HG02943 (cell line): Measurements from ENCODE around the gene L3MBTL4.

Experiments used
- ATAC-seq: cut with Tn5 transposase; IDR thresholded peaks from one replicate; pipeline ENCODE4 v1.9.1; 2021; ENCODE audit warnings: mild to moderate bottlenecking, low read depth, moderate library complexity; ENCODE audit not compliant: unreplicated experiment

Gene L3MBTL4

GRCh38 chr18:6257950-6258349 is 156.8 kb downstream of the L3MBTL4 start:
- no peak for ATAC-seq

- no peak for ATAC-seq
Measured at GRCh38 chr18:6256521-6256920, 158.2 kb downstream of the L3MBTL4 start.

DNA sequence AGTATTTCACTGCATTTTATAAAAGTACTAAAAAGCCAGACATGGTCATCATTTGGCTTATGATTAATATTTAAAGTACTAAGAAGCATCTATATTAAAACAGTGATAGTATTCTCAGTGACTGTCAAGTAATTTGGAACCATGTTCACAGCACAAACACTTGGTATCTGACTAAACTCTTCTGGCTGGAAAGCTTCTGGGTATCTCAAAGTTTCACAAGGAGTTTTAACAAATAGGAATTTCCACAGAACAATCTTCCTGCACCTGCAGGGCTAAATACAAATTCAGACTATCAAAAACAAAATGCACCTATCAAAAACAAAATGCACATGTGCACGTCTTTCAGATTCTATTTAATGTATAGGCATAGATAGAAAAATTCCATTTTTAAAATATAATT is 158.8 kb downstream of the L3MBTL4 start:
- ATAC-seq, result no peak

- no peak for ATAC-seq
Measured at GRCh38 chr18:6255116-6255705, 159.5 kb downstream of the L3MBTL4 start.

- ATAC-seq, result no peak
Measured at GRCh38 chr18:6254456-6254855, 160.3 kb downstream of the L3MBTL4 start.

GRCh38 chr18:6251084-6251483 is 163.6 kb downstream of the L3MBTL4 start:
- ATAC-seq, result no peak

- no peak for ATAC-seq
Measured at GRCh38 chr18:6249788-6250187, 164.9 kb downstream of the L3MBTL4 start.

DNA sequence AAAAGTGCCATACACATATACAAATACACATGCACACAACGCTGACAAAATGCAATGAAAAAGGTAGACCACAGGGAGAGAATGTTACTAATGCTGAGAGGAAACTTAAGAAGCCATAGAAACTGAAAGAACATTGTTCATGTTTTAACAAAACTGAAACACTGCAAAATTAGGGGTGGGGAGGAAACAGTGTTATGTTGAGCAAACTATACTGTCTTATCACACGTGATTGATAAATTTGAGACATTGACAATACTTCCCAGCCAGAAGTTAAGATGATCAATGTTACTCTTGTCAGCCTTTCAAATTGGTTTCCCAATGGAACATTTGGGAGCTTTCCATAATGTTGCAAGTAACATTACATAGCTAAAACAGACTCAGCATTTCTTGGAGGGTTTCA is 165.5 kb downstream of the L3MBTL4 start:
- peak; percentile 90 for ATAC-seq

DNA sequence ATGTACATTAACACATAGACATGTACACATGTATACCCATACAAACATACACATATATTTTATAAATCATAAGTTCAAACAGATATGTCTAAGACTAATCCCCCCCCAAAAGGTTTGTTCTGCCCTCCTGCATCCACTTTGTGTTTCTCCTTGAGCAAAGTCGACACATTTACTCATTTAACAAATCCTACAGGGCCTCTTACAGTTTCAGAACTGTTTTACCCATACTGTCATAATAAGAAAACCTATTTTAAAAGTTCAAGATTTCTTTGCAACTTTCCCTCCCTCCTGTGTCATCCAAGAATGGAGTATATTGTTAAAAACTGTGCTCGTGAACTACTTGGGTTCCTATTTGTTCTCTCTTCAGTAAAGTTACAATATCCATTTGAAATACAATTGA is 166.7 kb downstream of the L3MBTL4 start:
- no peak for ATAC-seq

GRCh38 chr18:6242004-6242403 is 172.7 kb downstream of the L3MBTL4 start:
- ATAC-seq, result no peak

DNA sequence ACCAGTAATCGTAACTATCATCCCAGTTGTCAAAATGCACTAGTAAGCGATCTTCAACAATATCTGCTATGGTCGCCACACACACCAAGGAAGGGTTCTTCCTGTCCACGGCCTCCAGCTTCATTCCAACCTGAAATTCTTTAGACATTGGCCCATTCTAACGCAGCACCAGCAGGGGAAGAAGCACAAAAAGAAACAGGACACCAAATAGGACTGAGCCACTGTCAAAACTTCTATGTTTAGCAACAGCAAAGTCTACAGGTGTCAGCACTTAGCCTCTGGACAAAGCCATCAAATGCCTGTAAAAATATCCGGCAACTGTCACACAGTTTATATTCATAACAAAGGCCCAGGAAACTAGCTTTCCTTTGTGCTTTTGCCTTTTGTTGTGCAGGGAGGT is 175.0 kb downstream of the L3MBTL4 start:
- no peak for ATAC-seq

DNA sequence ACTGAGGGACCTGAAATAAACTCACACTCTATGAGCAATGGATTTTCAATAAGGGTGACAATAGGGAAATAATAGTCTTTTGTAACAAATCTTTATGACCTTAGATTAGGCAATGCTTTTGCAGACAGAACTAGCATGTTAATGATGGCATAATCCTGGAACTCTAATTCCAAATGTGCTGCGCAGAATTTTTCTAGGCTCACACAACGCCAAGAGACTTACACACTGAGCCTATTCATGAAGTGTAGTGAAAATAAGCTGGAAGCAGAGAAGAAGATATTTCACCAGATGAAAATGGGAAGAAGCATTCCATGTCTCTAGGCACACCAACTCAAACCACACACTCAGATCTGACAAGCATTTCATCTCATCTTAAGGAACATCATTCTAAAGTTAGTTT is 178.5 kb downstream of the L3MBTL4 start:
- no peak for ATAC-seq

DNA sequence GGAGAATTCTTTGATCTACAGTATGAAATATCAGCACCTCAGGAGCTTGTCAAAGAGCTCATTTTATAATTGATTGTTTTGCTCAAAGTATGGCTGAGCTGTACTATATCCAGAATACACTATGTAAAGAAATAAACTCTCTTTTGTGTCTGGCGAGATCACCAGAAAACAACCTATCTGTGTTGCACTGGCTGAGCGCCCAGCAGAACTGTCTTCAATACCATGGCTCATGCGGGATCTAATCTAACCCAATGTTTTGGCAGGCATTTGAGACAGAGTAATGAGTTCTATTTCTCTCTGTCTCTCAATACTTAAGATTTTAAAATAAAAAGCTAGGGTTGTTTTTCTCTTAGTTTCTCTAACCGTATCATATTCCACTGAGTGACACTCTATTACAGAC is 192.4 kb downstream of the L3MBTL4 start:
- no peak for ATAC-seq

GRCh38 chr18:6221602-6222014 is 193.1 kb downstream of the L3MBTL4 start:
- ATAC-seq, result no peak

GRCh38 chr18:6220129-6220528 is 194.6 kb downstream of the L3MBTL4 start:
- ATAC-seq, result no peak

DNA sequence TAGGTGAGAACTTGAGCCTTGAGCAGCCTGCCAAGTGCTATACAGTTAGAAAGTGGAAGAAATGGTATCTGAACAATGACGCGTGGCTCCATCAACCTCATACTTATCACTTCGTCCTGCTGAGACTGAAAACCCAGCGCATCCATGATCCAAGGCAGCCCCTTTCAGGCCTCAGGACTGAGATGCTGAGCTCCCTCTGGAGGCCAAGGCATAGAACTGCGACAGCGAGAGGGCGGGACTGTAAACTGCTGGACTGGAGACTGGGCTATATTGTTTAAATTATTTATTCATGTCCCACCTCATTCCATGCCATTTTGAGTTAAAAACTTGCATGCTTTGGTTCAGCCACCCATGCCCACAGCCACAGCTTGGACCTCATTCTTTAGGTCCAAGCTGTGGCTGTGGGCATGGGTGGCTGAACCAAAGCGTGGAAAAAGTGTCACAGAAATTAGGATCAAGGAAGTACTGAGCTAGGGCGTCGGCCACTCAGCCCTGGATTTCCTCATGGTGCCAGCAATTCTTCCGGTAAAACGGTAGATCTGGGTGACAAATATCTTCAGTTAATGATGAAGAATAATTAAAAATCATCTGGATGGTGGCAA is 195.5 kb downstream of the L3MBTL4 start:
- ATAC-seq, result no peak

GRCh38 chr18:6215888-6216287 is 198.8 kb downstream of the L3MBTL4 start:
- no peak for ATAC-seq

DNA sequence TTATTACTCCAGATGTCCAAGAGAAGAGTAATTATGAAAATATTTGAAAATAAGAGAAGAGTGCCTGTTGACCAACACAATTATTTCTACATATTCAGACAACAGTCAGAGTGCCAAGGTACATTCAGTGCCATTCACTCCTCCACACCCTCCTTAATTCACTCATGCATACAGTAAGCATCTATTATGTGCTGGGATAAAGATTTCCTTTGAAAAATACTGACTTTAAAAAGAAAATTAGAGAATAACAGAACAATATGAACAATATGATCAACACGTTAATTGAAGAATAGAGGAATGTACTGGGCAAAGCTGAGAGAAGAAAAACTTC is 203.6 kb downstream of the L3MBTL4 start:
- no peak for ATAC-seq

GRCh38 chr18:6210349-6211173 is 204.2 kb downstream of the L3MBTL4 start:
- ATAC-seq, result no peak

GRCh38 chr18:6207941-6208340 is 206.8 kb downstream of the L3MBTL4 start:
- ATAC-seq, result no peak

DNA sequence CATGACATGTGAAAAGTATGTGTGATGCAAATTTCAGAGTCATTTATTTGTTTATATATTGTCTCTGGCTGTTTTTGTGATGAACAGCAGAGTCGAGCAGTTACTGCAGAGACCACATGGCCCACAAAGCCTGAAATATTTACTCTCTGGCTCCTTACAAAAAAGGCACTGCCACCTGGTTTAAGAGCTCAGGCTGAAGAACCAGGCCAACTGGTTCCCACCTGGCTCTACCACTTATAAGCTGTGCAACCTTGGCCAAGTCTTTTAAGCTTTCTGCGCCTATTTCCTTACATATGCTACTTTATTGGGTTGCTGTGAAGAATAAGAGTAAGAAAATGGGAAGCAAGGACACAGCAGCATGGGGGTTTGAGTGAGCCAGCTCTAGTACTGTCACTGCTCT is 207.6 kb downstream of the L3MBTL4 start:
- ATAC-seq, result no peak

DNA sequence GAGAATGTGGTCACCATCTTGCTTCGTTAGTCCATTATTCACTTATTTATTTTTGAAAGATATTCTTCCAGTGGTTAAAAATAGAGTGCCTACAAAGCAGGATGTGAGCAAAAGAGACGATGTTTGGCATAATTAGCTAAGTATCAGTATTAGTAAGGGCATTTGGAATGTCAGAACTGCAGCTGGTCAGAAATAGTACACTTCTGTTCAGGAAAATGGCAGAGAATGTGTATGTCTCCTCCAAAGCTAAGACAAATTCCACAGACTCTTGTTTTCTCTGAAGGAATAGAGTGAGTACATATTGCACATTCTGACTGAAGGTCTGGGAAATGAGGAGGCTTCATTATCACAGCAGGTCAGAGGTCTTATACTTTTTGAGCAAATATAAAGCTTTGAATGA is 209.0 kb downstream of the L3MBTL4 start:
- ATAC-seq, result no peak
